Mesenchymal stem cell (in vitro differentiated cells and primary cell): ENCODE measurements around the gene PCDH15.

ENCODE experiments used
- DNase-seq: peaks from one replicate; pipeline ENCODE4 v3.0.0-alpha.2; 2013
- H2AFZ ChIP-seq: one replicate; pipeline ENCODE4 v1.6.1; 2013; ENCODE audit warnings: low read depth, mild to moderate bottlenecking, control low read depth, inconsistent platforms, low read length, moderate library complexity
- H2AK5ac ChIP-seq: 2 replicates; pipeline ENCODE4 v1.6.1; 2013; ENCODE audit warnings: low read length, moderate library complexity, mild to moderate bottlenecking, inconsistent platforms; ENCODE audit not compliant: severe bottlenecking
- H2BK120ac ChIP-seq: one replicate; pipeline ENCODE4 v1.6.1; 2013; ENCODE audit warnings: low read depth, mild to moderate bottlenecking, inconsistent platforms, low read length, moderate library complexity
- H2BK12ac ChIP-seq, 2 experiments: one replicate each; pipeline ENCODE4 v1.6.1; 2013; ENCODE audit warnings: inconsistent platforms in 2 of 2, low read length in 2 of 2, mild to moderate bottlenecking in 2 of 2, moderate library complexity in 2 of 2, control low read depth in 1 of 2
- H2BK15ac ChIP-seq: one replicate; pipeline ENCODE4 v1.6.1; 2013; ENCODE audit warnings: mild to moderate bottlenecking, low read depth, inconsistent platforms; ENCODE audit not compliant: poor library complexity, severe bottlenecking
- H2BK5ac ChIP-seq: 2 replicates; pipeline ENCODE4 v1.6.1; 2013; ENCODE audit warnings: low read depth, mild to moderate bottlenecking, low read length, control low read depth, inconsistent platforms; ENCODE audit not compliant: poor library complexity, severe bottlenecking
- H3K14ac ChIP-seq, 2 experiments: one replicate each; pipeline ENCODE4 v1.6.1; 2013; ENCODE audit warnings: inconsistent platforms in 2 of 2, low read length in 2 of 2, control low read depth in 1 of 2, mild to moderate bottlenecking in 1 of 2, moderate library complexity in 1 of 2
- H3K18ac ChIP-seq, 2 experiments: one replicate each; pipeline ENCODE4 v1.6.1; 2013; ENCODE audit warnings: inconsistent platforms in 2 of 2, low read length in 2 of 2, control low read depth in 1 of 2, low read depth in 1 of 2, mild to moderate bottlenecking in 1 of 2
- H3K23ac ChIP-seq, 2 experiments: one replicate each; pipeline ENCODE4 v1.6.1; 2013; ENCODE audit warnings: inconsistent platforms in 2 of 2, low read length in 2 of 2, mild to moderate bottlenecking in 2 of 2, moderate library complexity in 2 of 2, control low read depth in 1 of 2
- H3K27ac ChIP-seq: 2 replicates; pipeline ENCODE4 v1.5.1; 2013; ENCODE audit warnings: mild to moderate bottlenecking, moderate library complexity, low read length, control low read depth, inconsistent platforms; ENCODE audit not compliant: poor library complexity, severe bottlenecking
- H3K27me3 ChIP-seq, 2 experiments: 2 replicates each; pipeline versions ENCODE4 v1.6.1 to v1.7.0; 2013; ENCODE audit warnings: low read length in 2 of 2, mild to moderate bottlenecking in 2 of 2, moderate library complexity in 2 of 2, control low read depth in 1 of 2, inconsistent platforms in 1 of 2; ENCODE audit not compliant: control insufficient read depth in 1 of 2, insufficient read depth in 1 of 2
- H3K36me3 ChIP-seq, 2 experiments: 2 replicates each; pipeline versions ENCODE4 v1.6.1 to v1.7.0; 2013; ENCODE audit warnings: low read length in 2 of 2, control low read depth in 1 of 2, inconsistent platforms in 1 of 2, low read depth in 1 of 2, mild to moderate bottlenecking in 1 of 2; ENCODE audit not compliant: insufficient read depth in 2 of 2, control insufficient read depth in 1 of 2
- H3K4ac ChIP-seq, 2 experiments: one replicate each; pipeline ENCODE4 v1.6.1; 2013; ENCODE audit warnings: inconsistent platforms in 2 of 2, low read length in 2 of 2, mild to moderate bottlenecking in 2 of 2, moderate library complexity in 2 of 2, control low read depth in 1 of 2, low read depth in 1 of 2
- H3K4me1 ChIP-seq: 2 replicates; pipeline ENCODE4 v1.6.1; 2013; ENCODE audit warnings: low read depth, low read length, control low read depth; ENCODE audit not compliant: control insufficient read depth, insufficient read depth
- H3K4me2 ChIP-seq: 2 replicates; pipeline ENCODE4 v1.6.1; 2013; ENCODE audit warnings: low read length, mild to moderate bottlenecking, inconsistent platforms; ENCODE audit not compliant: poor library complexity, severe bottlenecking
- H3K4me3 ChIP-seq, 2 experiments: 2 replicates each; pipeline versions ENCODE4 v1.5.1 to v1.7.0; 2013; ENCODE audit warnings: low read length in 2 of 2, mild to moderate bottlenecking in 2 of 2, control low read depth in 1 of 2, low read depth in 1 of 2; ENCODE audit not compliant: insufficient read depth in 1 of 2
- H3K79me1 ChIP-seq: replicated peaks from 2 replicates; pipeline ENCODE4 v1.6.1; 2013; ENCODE audit warnings: mild to moderate bottlenecking, control low read depth, low read length, inconsistent platforms; ENCODE audit not compliant: poor library complexity, severe bottlenecking
- H3K9ac ChIP-seq: 2 replicates; pipeline ENCODE4 v1.7.0; 2013; ENCODE audit warnings: mild to moderate bottlenecking, low read length, moderate library complexity
- H3K9me3 ChIP-seq: 2 replicates; pipeline ENCODE4 v1.7.0; 2013; ENCODE audit warnings: mild to moderate bottlenecking, low read length; ENCODE audit not compliant: control insufficient read depth
- H4K8ac ChIP-seq: one replicate; pipeline ENCODE4 v1.6.1; 2013; ENCODE audit warnings: inconsistent platforms, mild to moderate bottlenecking, low read length, moderate library complexity
- H4K91ac ChIP-seq: one replicate; pipeline ENCODE4 v1.6.1; 2013; ENCODE audit warnings: mild to moderate bottlenecking, low read length, inconsistent platforms
- WGBS: methylation state at CpG from one replicate; pipeline ENCODE4 v1.1.7; 2013; ENCODE audit warnings: mixed read lengths; 5-methylcytosine and 5-hydroxymethylcytosine counted together

The PCDH15 gene

GRCh38 chr10:54094321-54094720 lies 706.7 kb downstream of the PCDH15 start:
- Histone ChIP-seq H3K4me1 (no peaks in the 10 kb centered on the region), H3K18ac (no peak overlapping the region), H3K27me3 (no peaks in the 10 kb centered on the region), H4K8ac (no peak overlapping the region), H3K4ac (no peak overlapping the region), H2BK15ac (no peak overlapping the region), H3K9me3 (no peaks in the 10 kb centered on the region), H2BK120ac (no peak overlapping the region), H3K27ac (no peak overlapping the region), H2AK5ac (no peak overlapping the region), H4K91ac (no peak overlapping the region), H3K79me1 (no peaks in the 10 kb centered on the region), H2BK5ac (no peak overlapping the region), H2AFZ (no peak overlapping the region), H3K36me3 (no peaks in the 10 kb centered on the region), H3K23ac (no peak overlapping the region), H3K14ac (no peak overlapping the region), H2BK12ac (no peak overlapping the region), H3K4me2 (no peak overlapping the region), H3K4me3 (no peak overlapping the region), H3K9ac (no peak overlapping the region)
- WGBS = 32% methylated on average over 4 of the region's 5 CpGs
- no peak for DNase-seq

GRCh38 chr10:54091237-54091636 lies 709.8 kb downstream of the PCDH15 start:
- Histone ChIP-seq H3K79me1 (no peaks in the 10 kb centered on the region), H3K4ac (no peak overlapping the region), H2AFZ (no peak overlapping the region), H3K27me3 (no peaks in the 10 kb centered on the region), H3K14ac (no peak overlapping the region), H2BK15ac (no peak overlapping the region), H3K23ac (no peak overlapping the region), H4K91ac (no peak overlapping the region), H3K36me3 (no peaks in the 10 kb centered on the region), H3K4me3 (no peak overlapping the region), H2BK5ac (no peak overlapping the region), H3K27ac (no peak overlapping the region), H2BK12ac (no peak overlapping the region), H4K8ac (no peak overlapping the region), H3K18ac (no peak overlapping the region), H2BK120ac (no peak overlapping the region), H3K4me2 (no peak overlapping the region), H3K9ac (no peak overlapping the region), H3K9me3 (no peaks in the 10 kb centered on the region), H3K4me1 (no peaks in the 10 kb centered on the region), H2AK5ac (no peak overlapping the region)
- DNase-seq = no peak
- 82% methylated on average over 1 of the region's 2 CpGs for WGBS

DNA sequence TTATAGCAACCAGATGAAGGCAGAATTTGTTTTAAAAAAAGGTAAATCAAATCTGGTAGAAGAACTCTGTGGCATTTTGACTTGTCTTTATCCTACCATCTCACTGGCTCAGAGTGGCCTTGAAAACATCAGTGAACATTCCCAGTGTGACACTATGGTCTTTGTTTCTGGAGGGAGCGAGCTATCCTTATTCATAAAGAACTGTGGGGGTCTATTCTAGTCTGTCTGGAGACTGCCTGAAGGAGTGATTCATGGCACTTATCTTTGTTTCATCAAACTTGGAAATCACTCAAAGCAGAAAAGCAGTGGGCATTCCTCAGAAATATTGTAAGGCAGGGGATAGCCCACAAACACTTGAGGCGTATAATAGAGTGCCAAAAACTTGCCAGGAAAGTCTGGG lies 719.1 kb downstream of the PCDH15 start:
- H2BK5ac ChIP-seq = no peak overlapping the region
- no peak overlapping the region for H4K91ac ChIP-seq
- no peak overlapping the region for H3K4me2 ChIP-seq
- no peak overlapping the region for H3K4me3 ChIP-seq
- no peaks in the 10 kb centered on the region for H3K4me1 ChIP-seq
- no peak overlapping the region for H3K23ac ChIP-seq
- no peaks in the 10 kb centered on the region for H3K27me3 ChIP-seq
- H3K4ac ChIP-seq = no peak overlapping the region
- H3K18ac ChIP-seq = no peak overlapping the region
- no peak overlapping the region for H4K8ac ChIP-seq
- H3K27ac ChIP-seq = no peak overlapping the region
- no peak overlapping the region for H2BK120ac ChIP-seq
- no peak overlapping the region for H2AFZ ChIP-seq
- H3K36me3 ChIP-seq = no peaks in the 10 kb centered on the region
- H3K9me3 ChIP-seq = peaks cover 4% of the 10 kb centered on the region
- H3K79me1 ChIP-seq = no peaks in the 10 kb centered on the region
- H2BK15ac ChIP-seq = no peak overlapping the region
- H2BK12ac ChIP-seq = no peak overlapping the region
- 95% methylated on average over 1 of the region's 2 CpGs for WGBS
- DNase-seq = no peak
- H3K14ac ChIP-seq = no peak overlapping the region
- no peak overlapping the region for H2AK5ac ChIP-seq
- H3K9ac ChIP-seq = no peak overlapping the region

- Histone ChIP-seq H3K4me1 (no peaks in the 10 kb centered on the region), H4K8ac (no peak overlapping the region), H3K9ac (no peak overlapping the region), H2BK5ac (no peak overlapping the region), H4K91ac (no peak overlapping the region), H3K27me3 (no peaks in the 10 kb centered on the region), H3K9me3 (no peaks in the 10 kb centered on the region), H2BK15ac (no peak overlapping the region), H2AFZ (no peak overlapping the region), H3K23ac (no peak overlapping the region), H3K18ac (no peak overlapping the region), H2BK120ac (no peak overlapping the region), H2BK12ac (no peak overlapping the region), H3K27ac (no peak overlapping the region), H2AK5ac (no peak overlapping the region), H3K4me2 (no peak overlapping the region), H3K14ac (no peak overlapping the region), H3K4me3 (no peak overlapping the region), H3K36me3 (peaks cover 0 to 2% of the 10 kb centered on the region in 2 experiments), H3K4ac (no peak overlapping the region), H3K79me1 (no peaks in the 10 kb centered on the region)
- DNase-seq = no peak
- WGBS = 100% methylated on average over 1 of the region's 1 CpG
These were observed 733.7 kb downstream of the PCDH15 start for GRCh38 chr10:54067361-54067760.
